HCT116 (cell line): ENCODE data around the gene CHSY1. TPM values are rescaled to one million over a fixed set of nuclear protein-coding genes. Genes with fewer than 3 reads are reported as not detected.

Experiments used
- ATAC-seq: fragments of 200-7000 bp; cut with Tn5 transposase; 2 replicates; pipeline ENCODE4 v1.9.1; 2020; ENCODE audit warnings: mild to moderate bottlenecking, moderate library complexity
- BruUV-seq: library from RNA; stranded (reverse); fragments of 400-500 nt; replicated peaks from 2 replicates; lab custom pipeline; 2021; lab: Mats Ljungman, UMichigan
- CTCF ChIA-PET: fragments of 300-600 bp; sonication (Branson Sonifier 250); formaldehyde crosslinking; loops from one replicate; lab custom pipeline; 2021; ENCODE audit warnings: antibody characterized with exemption; lab: Charles Lee
- POLR2A ChIA-PET: fragments of 300-600, 350-600 bp; sonication (Branson Sonifier 250); formaldehyde crosslinking; loops from one replicate; lab custom pipeline; 2021; ENCODE audit warnings: antibody characterized with exemption; lab: Charles Lee
- RAD21 ChIA-PET, 2 experiments: fragments of 300-600 bp; sonication (Branson Sonifier 250); formaldehyde crosslinking; loops; one replicate each; lab custom pipeline; 2023; ENCODE audit warnings: low total read pairs in 2 of 2; ENCODE audit not compliant: uncharacterized antibody in 2 of 2, unreplicated experiment in 2 of 2, low non-redundant PET in 1 of 2; lab: Charles Lee
- DNase-seq: peaks from one replicate; pipeline ENCODE4 v3.0.0-alpha.2; 2010; ENCODE audit warnings: low read depth, low spot score
- H2AFZ ChIP-seq: fragments of 200-600 bp; shearing (Covaris generic), sonication (generic); 2 replicates; pipeline ENCODE4 v1.6.1; 2017; ENCODE audit warnings: low read depth, mixed run types, mixed read lengths, antibody characterized with exemption, low read length; ENCODE audit not compliant: poor library complexity, severe bottlenecking
- H3K27ac ChIP-seq: 2 replicates; pipeline ENCODE4 v1.5.1; 2012; ENCODE audit warnings: low read depth, low read length
- H3K27me3 ChIP-seq: fragments of 200-600 bp; sonication (generic); 2 replicates; pipeline ENCODE4 v1.6.1; 2016; ENCODE audit warnings: mixed run types, low read length, mixed read lengths; ENCODE audit not compliant: insufficient read depth
- H3K36me3 ChIP-seq, 2 experiments: fragments of 200-500 bp in 1 of 2; fragments of 200-600 bp in 1 of 2; sonication (Bioruptor generic) in 1 of 2; sonication (generic) in 1 of 2; 2 replicates each; pipeline versions ENCODE4 v1.5.1 to v1.6.1; 2014 to 2016; ENCODE audit warnings: low read length in 2 of 2, inconsistent platforms in 1 of 2, mixed read lengths in 1 of 2, mixed run types in 1 of 2; ENCODE audit not compliant: insufficient read depth in 2 of 2, control insufficient read depth in 1 of 2
- H3K4me1 ChIP-seq, 2 experiments: fragments of 200-600 bp in 1 of 2; sonication (generic) in 1 of 2; 2 replicates each; pipeline versions ENCODE4 v1.5.1 to v1.6.1; 2012 to 2017; ENCODE audit warnings: low read length in 2 of 2, inconsistent platforms in 1 of 2, mild to moderate bottlenecking in 1 of 2, mixed read lengths in 1 of 2, mixed run types in 1 of 2, moderate library complexity in 1 of 2; ENCODE audit not compliant: insufficient read depth in 2 of 2, control insufficient read depth in 1 of 2
- H3K4me2 ChIP-seq: fragments of 200-600 bp; sonication (generic); 2 replicates; pipeline ENCODE4 v1.6.1; 2017; ENCODE audit warnings: mixed run types, low read length, mixed read lengths
- H3K4me3 ChIP-seq, 2 experiments: fragments of 200-600 bp in 1 of 2; sonication (generic) in 1 of 2; replicated peaks in 1 of 2; 2 replicates each; pipeline ENCODE4 v1.5.1; 2011 to 2016; ENCODE audit warnings: low read length in 2 of 2, control low read depth in 1 of 2, low read depth in 1 of 2, mild to moderate bottlenecking in 1 of 2, mixed read lengths in 1 of 2, mixed run types in 1 of 2
- H3K79me2 ChIP-seq: fragments of 200-600 bp; sonication (generic); 2 replicates; pipeline ENCODE4 v1.6.1; 2017; ENCODE audit warnings: mild to moderate bottlenecking, mixed run types, low read length, moderate library complexity, mixed read lengths; ENCODE audit not compliant: insufficient read depth
- H3K9ac ChIP-seq: fragments of 200-600 bp; sonication (generic); 2 replicates; pipeline ENCODE4 v1.6.1; 2016; ENCODE audit warnings: low read length, mixed read lengths
- H3K9me2 ChIP-seq: fragments of 200-600 bp; sonication (generic), shearing (Covaris generic); 2 replicates; pipeline ENCODE4 v1.6.1; 2017; ENCODE audit warnings: mixed run types, mild to moderate bottlenecking, moderate library complexity; ENCODE audit not compliant: insufficient read depth
- H3K9me3 ChIP-seq, 2 experiments: fragments of 200-500 bp in 1 of 2; fragments of 200-600 bp in 1 of 2; sonication (Bioruptor generic) in 1 of 2; sonication (generic) in 1 of 2; 2 replicates each; pipeline ENCODE4 v1.6.1; 2014 to 2017; ENCODE audit warnings: low read length in 2 of 2, mixed read lengths in 2 of 2, inconsistent platforms in 1 of 2, low read depth in 1 of 2, mild to moderate bottlenecking in 1 of 2, mixed run types in 1 of 2, moderate library complexity in 1 of 2; ENCODE audit not compliant: control insufficient read depth in 1 of 2, insufficient read depth in 1 of 2
- H4K20me1 ChIP-seq: fragments of 200-600 bp; sonication (generic), shearing (Covaris generic); 2 replicates; pipeline ENCODE4 v1.6.1; 2017; ENCODE audit warnings: mixed run types, mild to moderate bottlenecking, moderate library complexity; ENCODE audit not compliant: insufficient read depth
- CEBPB ChIP-seq: IDR thresholded peaks from 2 replicates; pipeline ENCODE4 v1.6.1; 2012; ENCODE audit warnings: low read depth
- CTCF ChIP-seq, 3 experiments: fragments of 200-600 bp in 1 of 3; sonication (generic) in 1 of 3; IDR thresholded peaks in 2 of 3; conservative IDR thresholded peaks in 1 of 3; 2 replicates each; pipeline ENCODE4 v1.5.1; 2012 to 2017; ENCODE audit warnings: low read depth in 2 of 3, low read length in 2 of 3, antibody characterized with exemption in 1 of 3, borderline replicate concordance in 1 of 3, control low read depth in 1 of 3, mild to moderate bottlenecking in 1 of 3, mixed read lengths in 1 of 3, mixed run types in 1 of 3, moderate library complexity in 1 of 3; ENCODE audit not compliant: insufficient read depth in 1 of 3
- EZH2 ChIP-seq: fragments of 200-600 bp; sonication (generic); IDR thresholded peaks from 2 replicates; pipeline ENCODE4 v1.6.1; 2017; ENCODE audit warnings: antibody characterized with exemption, mixed run types
- FOSL1 ChIP-seq: IDR thresholded peaks from 2 replicates; pipeline ENCODE4 v1.6.1; 2012; ENCODE audit warnings: low read depth
- JUND ChIP-seq: IDR thresholded peaks from 2 replicates; pipeline ENCODE4 v1.6.1; 2012
- RAD21 ChIP-seq: IDR thresholded peaks from 2 replicates; pipeline ENCODE4 v1.6.1; 2012; ENCODE audit warnings: low read depth, mild to moderate bottlenecking
- SP1 ChIP-seq: IDR thresholded peaks from 2 replicates; pipeline ENCODE4 v1.6.1; 2012; ENCODE audit warnings: low read depth
- SRF ChIP-seq: IDR thresholded peaks from 2 replicates; pipeline ENCODE4 v1.6.1; 2012; ENCODE audit warnings: low read depth
- ZNF274 ChIP-seq: fragments of 200-500 bp; sonication (Bioruptor generic); IDR thresholded peaks from 2 replicates; pipeline ENCODE4 v1.6.1; 2014; ENCODE audit warnings: mild to moderate bottlenecking, low read depth, low read length, inconsistent platforms
- intact Hi-C: fragments of 100-400 bp; cut with micrococcal nuclease; formaldehyde crosslinking; loops from 2 replicates; pipeline ENCODE4 v1.10.0; 2022
- total RNA-seq: library from RNA; stranded (reverse); gene quantifications from one replicate; pipeline ENCODE4 v1.2.1, GENCODE V29; 2021; ENCODE audit not compliant: unreplicated experiment
- TF ChIP-seq, protein P1 (sequence below): IDR thresholded peaks from 2 replicates; pipeline ENCODE4 v1.6.1; 2011; ENCODE audit warnings: mild to moderate bottlenecking, low read length, moderate library complexity; ENCODE audit not compliant: insufficient replicate concordance; ENCODE audit errors: extremely low read depth
- TF ChIP-seq, protein P2 (sequence below): IDR thresholded peaks from 2 replicates; pipeline ENCODE4 v1.6.1; 2012; ENCODE audit warnings: low read depth

Gene CHSY1
- total RNA-seq, 1 experiment from 2014 or later: 25.4 TPM

- TF ChIP-seq SRF (no peak), RAD21 (no peak), JUND (no peak), ZNF274 (no peak), SP1 (no peak), FOSL1 (no peak), EZH2 (no peak)
- ChIA-PET RAD21 (no interaction called here), CTCF (no interaction called here), POLR2A (no interaction called here)
- no peak for ATAC-seq
- no peak for DNase-seq
- intact Hi-C loops: no loop called here
- Histone ChIP-seq H3K27ac (no peak overlapping the region), H3K79me2 (peaks cover 95% of the 10 kb centered on the region), H4K20me1 (peaks cover 17% of the 10 kb centered on the region; the same call in 1 of the 2 replicates), H3K36me3 (no peaks in the 10 kb centered on the region), H2AFZ (no peak overlapping the region), H3K9me3 (no peaks in the 10 kb centered on the region), H3K4me1 (no peaks in the 10 kb centered on the region; a peak in 1 of 4 replicates), H3K9me2 (no peaks in the 10 kb centered on the region), H3K4me2 (no peak overlapping the region), H3K4me3 (no peak overlapping the region), H3K9ac (no peak overlapping the region), H3K27me3 (no peaks in the 10 kb centered on the region)
- BruUV-seq: no TSS peak
Observed at GRCh38 chr15:101213570-101213969, 38.3 kb downstream of the CHSY1 start.

- Histone ChIP-seq H3K36me3 (no peaks in the 10 kb centered on the region), H3K4me3 (no peak overlapping the region), H3K4me2 (no peak overlapping the region), H3K9me2 (no peaks in the 10 kb centered on the region), H3K4me1 (no peaks in the 10 kb centered on the region; a peak in 1 of 4 replicates), H3K27me3 (no peaks in the 10 kb centered on the region), H3K27ac (no peak overlapping the region), H3K79me2 (peaks cover 96% of the 10 kb centered on the region), H3K9ac (no peak overlapping the region), H3K9me3 (no peaks in the 10 kb centered on the region), H4K20me1 (peaks cover 15% of the 10 kb centered on the region; the same call in 1 of the 2 replicates), H2AFZ (no peak overlapping the region)
- ATAC-seq (no peak), DNase-seq (no peak)
- POLR2A ChIA-PET: no interaction called here
- TF ChIP-seq SP1 (no peak), ZNF274 (no peak), CEBPB (no peak), CTCF (IDR thresholded peaks at IDR 0.05 in 2 of 3, conservative IDR thresholded peaks at IDR 0.05 in 1 of 3; ENCODE audit: borderline replicate concordance in 1 of 3, insufficient read depth in 1 of 3, low read depth in 2 of 3, low read length in 2 of 3) (no peak)
- TF ChIP-seq, protein P1, sequence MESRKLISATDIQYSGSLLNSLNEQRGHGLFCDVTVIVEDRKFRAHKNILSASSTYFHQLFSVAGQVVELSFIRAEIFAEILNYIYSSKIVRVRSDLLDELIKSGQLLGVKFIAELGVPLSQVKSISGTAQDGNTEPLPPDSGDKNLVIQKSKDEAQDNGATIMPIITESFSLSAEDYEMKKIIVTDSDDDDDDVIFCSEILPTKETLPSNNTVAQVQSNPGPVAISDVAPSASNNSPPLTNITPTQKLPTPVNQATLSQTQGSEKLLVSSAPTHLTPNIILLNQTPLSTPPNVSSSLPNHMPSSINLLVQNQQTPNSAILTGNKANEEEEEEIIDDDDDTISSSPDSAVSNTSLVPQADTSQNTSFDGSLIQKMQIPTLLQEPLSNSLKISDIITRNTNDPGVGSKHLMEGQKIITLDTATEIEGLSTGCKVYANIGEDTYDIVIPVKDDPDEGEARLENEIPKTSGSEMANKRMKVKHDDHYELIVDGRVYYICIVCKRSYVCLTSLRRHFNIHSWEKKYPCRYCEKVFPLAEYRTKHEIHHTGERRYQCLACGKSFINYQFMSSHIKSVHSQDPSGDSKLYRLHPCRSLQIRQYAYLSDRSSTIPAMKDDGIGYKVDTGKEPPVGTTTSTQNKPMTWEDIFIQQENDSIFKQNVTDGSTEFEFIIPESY: no peak
- TF ChIP-seq, protein P2, sequence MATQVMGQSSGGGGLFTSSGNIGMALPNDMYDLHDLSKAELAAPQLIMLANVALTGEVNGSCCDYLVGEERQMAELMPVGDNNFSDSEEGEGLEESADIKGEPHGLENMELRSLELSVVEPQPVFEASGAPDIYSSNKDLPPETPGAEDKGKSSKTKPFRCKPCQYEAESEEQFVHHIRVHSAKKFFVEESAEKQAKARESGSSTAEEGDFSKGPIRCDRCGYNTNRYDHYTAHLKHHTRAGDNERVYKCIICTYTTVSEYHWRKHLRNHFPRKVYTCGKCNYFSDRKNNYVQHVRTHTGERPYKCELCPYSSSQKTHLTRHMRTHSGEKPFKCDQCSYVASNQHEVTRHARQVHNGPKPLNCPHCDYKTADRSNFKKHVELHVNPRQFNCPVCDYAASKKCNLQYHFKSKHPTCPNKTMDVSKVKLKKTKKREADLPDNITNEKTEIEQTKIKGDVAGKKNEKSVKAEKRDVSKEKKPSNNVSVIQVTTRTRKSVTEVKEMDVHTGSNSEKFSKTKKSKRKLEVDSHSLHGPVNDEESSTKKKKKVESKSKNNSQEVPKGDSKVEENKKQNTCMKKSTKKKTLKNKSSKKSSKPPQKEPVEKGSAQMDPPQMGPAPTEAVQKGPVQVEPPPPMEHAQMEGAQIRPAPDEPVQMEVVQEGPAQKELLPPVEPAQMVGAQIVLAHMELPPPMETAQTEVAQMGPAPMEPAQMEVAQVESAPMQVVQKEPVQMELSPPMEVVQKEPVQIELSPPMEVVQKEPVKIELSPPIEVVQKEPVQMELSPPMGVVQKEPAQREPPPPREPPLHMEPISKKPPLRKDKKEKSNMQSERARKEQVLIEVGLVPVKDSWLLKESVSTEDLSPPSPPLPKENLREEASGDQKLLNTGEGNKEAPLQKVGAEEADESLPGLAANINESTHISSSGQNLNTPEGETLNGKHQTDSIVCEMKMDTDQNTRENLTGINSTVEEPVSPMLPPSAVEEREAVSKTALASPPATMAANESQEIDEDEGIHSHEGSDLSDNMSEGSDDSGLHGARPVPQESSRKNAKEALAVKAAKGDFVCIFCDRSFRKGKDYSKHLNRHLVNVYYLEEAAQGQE: no peak
- no TSS peak for BruUV-seq
- CTCF ChIA-PET: no interaction called here
- intact Hi-C loops: no loop called here
- RAD21 ChIA-PET: no interaction called here
Observed at GRCh38 chr15:101213147-101213546, 38.7 kb downstream of the CHSY1 start.
